DMS53 treated with DMSO at 0.1 percent for 48 hours (cell line): ENCODE measurements around the gene GNS.
A peak's percentile ranks its signal among the peaks of the same experiment; 100 is the strongest.
"Not testable (repeated sequence)": the region's sequence is repeated elsewhere in the genome, so short reads cannot be mapped to it uniquely, and the experiment has no call there.

Experiments used
- DNase-seq: peaks from one replicate; lab custom pipeline; 2025; ENCODE audit not compliant: unreplicated experiment; lab: John Stamatoyannopoulos, UW

Gene GNS

DNA sequence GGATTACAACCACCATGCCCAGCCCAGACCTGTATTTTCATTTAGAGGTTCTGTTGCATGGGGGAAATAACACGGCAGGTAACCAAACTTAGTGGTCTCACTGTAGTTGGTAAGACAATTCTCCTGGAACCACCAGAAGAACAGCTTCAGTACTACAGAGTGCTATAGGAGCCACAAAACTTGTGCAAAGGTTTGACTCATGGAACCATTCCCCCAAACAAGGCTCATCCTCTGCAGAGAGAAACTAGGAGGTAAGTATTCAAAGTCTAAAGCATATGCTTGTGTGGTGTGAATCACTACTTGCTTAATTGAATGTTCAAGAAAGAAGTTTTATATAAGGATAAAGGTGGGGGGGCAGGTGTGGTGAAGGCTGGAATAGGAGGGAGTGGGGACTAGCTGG is 58.7 kb downstream of the GNS start:
- no peak for DNase-seq

GRCh38 chr12:64699504-64700115 is 59.6 kb downstream of the GNS start:
- no peak for DNase-seq

- peak; percentile 27 for DNase-seq
Measured at GRCh38 chr12:64696080-64696741, 63.0 kb downstream of the GNS start.

GRCh38 chr12:64695550-64695949 is 63.7 kb downstream of the GNS start:
- DNase-seq = no peak

- no peak for DNase-seq
Measured at GRCh38 chr12:64694130-64695040, 64.8 kb downstream of the GNS start.

DNA sequence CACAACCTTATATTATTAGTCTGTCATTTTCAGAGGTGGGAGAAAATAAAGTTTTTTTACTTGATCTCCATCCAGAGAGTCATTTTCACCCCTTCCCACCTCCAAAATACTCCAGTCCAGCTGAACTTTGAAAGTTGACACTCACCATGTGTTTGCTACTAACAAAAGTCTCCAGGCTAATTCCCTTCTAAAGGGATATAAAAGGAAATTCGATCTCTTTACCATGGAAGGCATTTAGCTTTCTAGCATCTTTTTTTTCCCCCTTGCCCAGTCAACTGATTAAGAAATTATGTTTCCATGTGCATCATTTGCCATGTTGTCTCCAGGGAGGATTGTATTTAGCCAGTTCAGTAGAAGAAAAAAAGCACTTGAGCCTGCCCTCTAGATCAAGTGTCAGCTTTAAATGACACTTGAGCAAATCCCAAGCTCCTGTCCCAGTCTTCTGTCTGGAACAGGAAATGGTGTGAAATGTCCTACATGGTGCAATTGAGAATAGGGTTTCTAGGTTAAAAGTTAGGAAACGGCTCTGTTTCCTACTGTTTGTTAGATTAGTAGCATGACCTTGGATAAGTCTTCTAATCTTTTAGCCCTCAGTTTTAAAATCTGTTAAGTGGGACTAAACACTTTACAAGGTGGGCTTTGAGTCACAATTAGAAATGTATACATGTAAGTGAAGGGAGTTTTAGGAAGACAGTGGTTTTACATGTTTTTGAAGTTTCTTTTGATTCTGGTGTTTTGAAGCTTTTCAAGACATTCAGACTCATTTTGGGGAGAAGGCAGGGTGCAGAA is 67.2 kb downstream of the GNS start:
- peak; percentile 73 for DNase-seq

DNA sequence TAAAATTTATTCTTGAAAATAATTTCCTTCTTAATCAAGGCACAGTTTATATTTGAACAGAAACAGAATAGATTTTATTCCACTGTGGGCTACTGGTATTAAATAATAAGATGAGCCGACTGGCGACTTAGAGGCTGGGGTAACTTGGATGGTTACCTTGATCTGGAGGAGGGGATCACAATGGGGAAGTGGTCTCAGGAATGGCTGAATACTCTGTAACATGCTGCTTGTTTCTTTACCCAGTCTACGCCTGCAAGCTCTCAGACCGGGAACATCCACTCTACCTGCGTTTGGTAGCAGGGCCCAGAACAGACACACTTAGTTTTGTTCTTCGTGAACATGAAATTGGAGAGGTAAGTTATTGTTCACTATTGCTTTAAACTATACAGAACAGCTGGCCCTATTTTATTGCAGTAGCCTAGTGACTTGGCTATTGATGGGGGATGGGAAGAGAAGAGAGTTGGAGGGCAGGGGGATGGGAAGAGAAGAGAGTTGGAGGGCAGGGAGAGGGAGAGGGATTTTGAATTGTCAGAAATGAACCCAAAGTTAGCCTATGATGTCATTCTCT is 67.9 kb downstream of the GNS start:
- DNase-seq = peak; percentile 23

- not testable (repeated sequence) for DNase-seq
Measured at GRCh38 chr12:64690236-64690635, 69.0 kb downstream of the GNS start.

DNA sequence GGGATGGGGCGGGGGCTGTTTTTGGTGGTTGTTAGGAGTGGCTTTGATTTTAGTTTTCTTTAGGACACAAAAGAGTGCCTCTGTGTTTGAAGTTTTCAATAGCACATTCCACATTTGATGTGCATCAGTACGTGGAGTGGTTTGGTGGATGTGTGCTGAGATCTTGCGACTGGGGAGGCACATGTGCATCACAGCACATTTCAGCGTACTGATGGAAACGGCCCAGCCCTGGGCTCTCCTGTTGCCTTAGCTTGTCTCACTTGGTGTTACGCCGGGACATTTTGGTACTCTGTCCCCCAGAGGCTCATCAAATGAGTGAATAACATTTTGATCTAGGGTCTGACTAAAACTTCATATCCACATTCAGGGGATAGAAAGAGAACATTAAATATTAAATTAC is 70.5 kb downstream of the GNS start:
- no peak for DNase-seq

- no peak for DNase-seq
Measured at GRCh38 chr12:64688219-64688618, 71.0 kb downstream of the GNS start.

- no peak for DNase-seq
Measured at GRCh38 chr12:64687816-64688215, 71.4 kb downstream of the GNS start.

DNA sequence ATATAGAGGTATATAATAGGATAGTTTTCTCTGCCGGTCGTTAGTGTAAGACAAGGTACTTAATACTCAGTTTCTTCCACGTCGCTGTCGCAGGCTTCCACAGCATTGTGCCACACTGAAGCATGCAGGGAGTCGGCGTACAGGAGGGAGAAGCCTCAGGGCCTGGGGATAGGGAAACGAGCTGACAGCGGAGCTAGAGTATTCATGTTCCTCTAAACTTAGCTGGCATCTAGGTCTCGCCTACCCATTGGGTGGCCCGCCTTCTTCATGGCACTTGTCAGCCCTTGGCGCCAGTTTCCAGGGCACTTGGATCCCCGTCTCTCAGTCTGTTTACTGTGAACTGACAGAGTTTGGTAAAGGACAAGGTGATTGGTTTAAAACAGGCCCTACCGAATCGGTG is 73.6 kb downstream of the GNS start:
- no peak for DNase-seq

DNA sequence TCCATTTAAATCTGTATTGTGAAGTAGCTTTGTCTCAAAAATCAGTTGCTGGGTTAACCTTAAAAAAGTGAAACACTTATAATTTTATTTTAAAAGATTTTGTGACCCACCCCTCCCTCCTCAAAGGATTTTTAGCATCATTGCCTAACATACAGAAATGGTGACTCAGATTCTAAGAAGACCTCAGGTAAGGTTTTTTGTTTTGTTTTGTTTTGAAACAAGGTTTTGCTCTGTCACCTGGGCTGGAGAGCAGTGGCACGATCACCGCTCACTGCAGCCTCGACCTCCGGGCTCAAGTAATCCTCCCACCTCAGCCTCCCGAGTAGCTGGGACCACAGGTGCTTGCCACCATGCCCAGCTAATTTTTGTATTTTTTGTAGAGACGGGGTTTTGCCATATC is 74.2 kb downstream of the GNS start:
- DNase-seq = no peak

GRCh38 chr12:64683816-64684543 is 75.2 kb downstream of the GNS start:
- no peak for DNase-seq

GRCh38 chr12:64682572-64683277 is 76.5 kb downstream of the GNS start:
- DNase-seq = no peak

DNA sequence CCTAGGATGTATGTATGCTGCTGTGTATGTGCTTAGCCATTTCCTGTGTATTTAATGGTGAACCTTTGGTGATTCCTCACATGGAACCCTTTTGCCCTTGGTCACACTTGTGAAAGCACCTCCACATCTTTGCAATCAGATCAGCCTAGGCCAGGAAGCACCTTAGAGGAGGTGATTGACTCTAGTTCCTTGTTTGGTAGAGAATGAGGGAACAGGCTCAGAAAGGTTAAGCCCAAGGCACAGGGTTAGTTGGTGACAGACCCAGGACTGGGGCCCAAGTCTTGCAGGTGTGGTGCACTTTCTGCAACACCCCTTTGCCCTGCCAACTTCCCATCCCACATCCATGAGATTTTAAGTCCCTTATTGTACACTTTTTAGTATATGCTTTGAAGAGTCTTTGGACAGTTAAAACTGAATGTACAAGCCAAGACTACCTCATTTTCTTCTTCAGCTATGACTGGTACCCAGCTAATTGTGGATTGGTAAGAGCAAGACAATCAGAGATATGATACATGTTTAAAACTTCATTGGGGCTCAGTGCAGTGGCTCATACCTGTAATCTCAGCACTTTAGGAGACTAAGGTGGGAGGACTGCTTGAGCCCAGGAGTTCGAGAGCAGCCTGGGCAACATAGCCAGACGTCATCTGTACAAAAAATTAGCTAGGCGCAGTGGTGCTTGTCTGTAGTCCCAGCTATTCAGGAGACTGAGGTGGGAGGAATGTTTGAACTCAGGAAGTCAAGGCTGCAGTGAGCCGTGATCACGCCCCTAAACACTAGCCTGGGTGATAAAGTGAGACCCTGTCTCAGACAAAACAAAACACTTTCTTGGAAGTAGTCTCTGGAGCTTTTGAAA is 77.8 kb downstream of the GNS start:
- DNase-seq = no peak

DNA sequence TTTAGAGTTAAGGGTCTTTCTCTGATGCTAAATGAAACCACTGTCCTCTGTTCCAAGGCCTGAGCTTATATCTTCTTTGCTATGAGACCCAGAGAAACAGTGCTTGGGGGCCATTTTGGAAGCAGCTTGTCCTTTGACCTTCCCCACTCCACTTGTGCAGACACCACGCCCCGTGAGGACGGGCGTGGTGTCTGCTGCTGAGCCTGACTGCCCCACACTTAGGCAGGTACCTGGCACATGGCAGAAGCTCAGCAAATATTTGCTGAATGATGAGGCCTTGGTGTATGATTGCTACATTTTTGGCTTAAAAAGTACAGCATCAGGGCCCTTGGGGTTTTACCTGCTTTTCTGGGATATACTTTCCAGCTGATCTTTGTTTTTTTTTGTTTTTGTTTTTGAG is 79.0 kb downstream of the GNS start:
- no peak for DNase-seq

GRCh38 chr12:64679487-64680001 is 79.7 kb downstream of the GNS start:
- no peak for DNase-seq
